Retinal pigment epithelial cell (primary cell): ENCODE results near the gene PRKCB.

ENCODE experiments used
- DNase-seq: peaks from one replicate; pipeline ENCODE4 v3.0.0-alpha.2; 2010; ENCODE audit warnings: low read depth
- H3K4me3 ChIP-seq: 2 replicates; pipeline ENCODE4 v1.5.1; 2011; ENCODE audit warnings: mild to moderate bottlenecking, low read length, control low read depth, moderate library complexity
- CTCF ChIP-seq: conservative IDR thresholded peaks from 2 replicates; pipeline ENCODE4 v1.5.1; 2011; ENCODE audit warnings: low read depth, low read length, control low read depth, inconsistent platforms

PRKCB gene

GRCh38 chr16:23843143-23843542 is 7.4 kb downstream of the PRKCB start:
- no peak for DNase-seq
- no peak for TF ChIP-seq CTCF
- no peak overlapping the region for H3K4me3 ChIP-seq

- no peak overlapping the region for H3K4me3 ChIP-seq
- TF ChIP-seq CTCF = no peak
- DNase-seq = no peak
Observed at GRCh38 chr16:23847251-23847650, 11.5 kb downstream of the PRKCB start.

- no peak for TF ChIP-seq CTCF
- DNase-seq = no peak
- H3K4me3 ChIP-seq = no peak overlapping the region
Observed at GRCh38 chr16:23847948-23848347, 12.2 kb downstream of the PRKCB start.

- no peak for DNase-seq
- no peak for TF ChIP-seq CTCF
- H3K4me3 ChIP-seq = no peak overlapping the region
Observed at GRCh38 chr16:23848958-23849357, 13.2 kb downstream of the PRKCB start.

GRCh38 chr16:23852794-23853562 is 17.2 kb downstream of the PRKCB start:
- no peak for TF ChIP-seq CTCF
- no peak for DNase-seq
- H3K4me3 ChIP-seq = no peak overlapping the region

GRCh38 chr16:23855010-23855409 is 19.2 kb downstream of the PRKCB start:
- no peak overlapping the region for H3K4me3 ChIP-seq
- DNase-seq = no peak
- no peak for TF ChIP-seq CTCF

- no peak for DNase-seq
- no peak overlapping the region for H3K4me3 ChIP-seq
- no peak for TF ChIP-seq CTCF
Observed at GRCh38 chr16:23856251-23856709, 20.5 kb downstream of the PRKCB start.
